ENCODE results near the gene CACUL1.
A peak's percentile ranks its signal among the peaks of the same experiment; 100 is the strongest.

CACUL1 gene

DNA sequence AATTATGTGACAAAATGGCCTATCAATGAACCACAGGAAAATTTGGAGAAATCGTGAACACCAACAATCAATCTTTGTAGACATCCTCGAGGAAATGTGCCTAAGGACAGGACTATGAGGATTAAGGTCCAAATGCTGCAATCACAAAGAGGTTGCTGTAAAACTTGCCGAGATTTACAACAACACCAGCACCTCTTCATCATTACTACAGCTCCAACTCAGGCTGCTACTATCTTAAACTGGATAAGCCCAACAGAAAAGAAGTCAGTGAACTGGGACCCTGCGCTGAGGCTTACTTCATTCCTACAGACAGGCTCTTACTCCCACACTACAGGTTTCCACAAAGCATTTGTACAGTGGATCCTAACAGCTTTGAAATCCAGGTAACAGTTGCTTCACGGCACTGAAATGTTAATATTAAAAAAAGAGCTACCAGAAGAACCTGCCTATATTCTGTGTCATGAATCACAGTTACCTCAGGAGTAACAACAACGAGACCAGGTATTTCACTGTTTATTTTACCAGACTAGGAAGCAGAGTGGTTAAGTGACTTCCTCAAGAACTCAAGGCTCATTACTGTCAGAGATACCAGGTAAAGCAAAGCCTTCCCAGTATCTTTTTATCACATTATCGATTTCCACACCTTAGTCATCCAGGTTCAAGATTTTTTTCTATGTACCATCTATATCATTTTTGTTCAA is 23.9 kb downstream of the CACUL1 start:
- peaks cover 64% of the 10 kb centered on the region for H3K4me1 Mint-ChIP-seq (ENCODE audit: low read depth)
- H3K36me3 Mint-ChIP-seq (ENCODE audit: low read depth), result peaks cover 16% of the 10 kb centered on the region
- no peaks in the 10 kb centered on the region for H3K27me3 Mint-ChIP-seq
- no peaks in the 10 kb centered on the region for H3K9me3 Mint-ChIP-seq
- DNase-seq, result no peak
- H3K4me3 Mint-ChIP-seq, result no peak overlapping the region
- no peak overlapping the region for H3K27ac Mint-ChIP-seq

DNA sequence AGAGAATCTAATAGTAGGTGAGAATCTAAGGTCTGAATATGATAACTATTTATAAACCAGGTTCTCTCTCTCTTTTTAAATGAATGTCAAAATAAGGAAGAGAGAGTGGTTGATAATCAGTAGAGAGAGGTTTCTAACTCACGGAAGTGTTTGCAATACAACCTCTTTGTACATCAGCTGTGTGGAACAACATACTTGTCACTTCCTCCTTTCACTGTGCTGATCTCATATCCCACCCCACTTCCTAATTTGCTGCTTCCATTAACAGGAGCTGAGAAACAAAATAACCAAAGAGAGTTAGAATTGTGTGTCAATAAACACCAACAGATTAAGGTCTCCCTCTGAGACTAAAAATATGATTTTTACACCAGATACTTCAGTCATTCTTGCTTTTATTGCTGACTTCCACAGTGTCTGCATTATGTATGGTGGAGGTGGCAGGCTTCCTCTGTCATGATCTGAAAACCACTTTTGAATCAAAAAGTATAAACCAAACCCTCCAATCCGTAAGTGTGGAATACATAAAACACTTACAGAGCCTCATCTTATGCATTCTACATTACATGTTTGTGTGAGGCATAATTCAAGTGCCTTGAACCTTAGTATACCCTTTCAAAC is 25.0 kb downstream of the CACUL1 start:
- Mint-ChIP-seq H3K27ac (peak overlapping the region; percentile 7), H3K9me3 (no peaks in the 10 kb centered on the region), H3K27me3 (no peaks in the 10 kb centered on the region), H3K4me1 (ENCODE audit: low read depth) (peaks cover 53% of the 10 kb centered on the region), H3K4me3 (no peak overlapping the region), H3K36me3 (ENCODE audit: low read depth) (peaks cover 23% of the 10 kb centered on the region)
- DNase-seq, result no peak

DNA sequence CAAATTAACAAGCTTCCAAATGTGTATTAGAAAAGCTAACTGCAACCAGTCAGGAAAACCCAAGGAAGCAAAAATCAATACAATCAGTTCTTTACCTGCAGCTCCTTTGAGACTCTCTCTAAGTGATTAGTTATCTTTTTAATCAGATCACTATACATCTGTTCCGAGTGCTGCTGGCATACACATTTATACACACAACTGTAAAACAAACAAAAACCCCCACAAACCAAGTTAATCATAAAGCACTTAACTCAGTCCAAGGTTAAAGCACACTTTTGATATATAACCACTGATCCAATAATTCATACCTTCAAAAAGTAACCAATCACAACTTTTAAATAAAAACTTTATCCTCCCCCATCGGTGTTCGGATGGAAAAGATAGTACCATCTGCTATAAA is 25.6 kb downstream of the CACUL1 start:
- H3K36me3 Mint-ChIP-seq (ENCODE audit: low read depth), result peaks cover 27% of the 10 kb centered on the region
- DNase-seq, result no peak
- H3K27me3 Mint-ChIP-seq, result no peaks in the 10 kb centered on the region
- H3K27ac Mint-ChIP-seq, result no peak overlapping the region
- peaks cover 48% of the 10 kb centered on the region for H3K4me1 Mint-ChIP-seq (ENCODE audit: low read depth)
- no peaks in the 10 kb centered on the region for H3K9me3 Mint-ChIP-seq
- no peak overlapping the region for H3K4me3 Mint-ChIP-seq

DNA sequence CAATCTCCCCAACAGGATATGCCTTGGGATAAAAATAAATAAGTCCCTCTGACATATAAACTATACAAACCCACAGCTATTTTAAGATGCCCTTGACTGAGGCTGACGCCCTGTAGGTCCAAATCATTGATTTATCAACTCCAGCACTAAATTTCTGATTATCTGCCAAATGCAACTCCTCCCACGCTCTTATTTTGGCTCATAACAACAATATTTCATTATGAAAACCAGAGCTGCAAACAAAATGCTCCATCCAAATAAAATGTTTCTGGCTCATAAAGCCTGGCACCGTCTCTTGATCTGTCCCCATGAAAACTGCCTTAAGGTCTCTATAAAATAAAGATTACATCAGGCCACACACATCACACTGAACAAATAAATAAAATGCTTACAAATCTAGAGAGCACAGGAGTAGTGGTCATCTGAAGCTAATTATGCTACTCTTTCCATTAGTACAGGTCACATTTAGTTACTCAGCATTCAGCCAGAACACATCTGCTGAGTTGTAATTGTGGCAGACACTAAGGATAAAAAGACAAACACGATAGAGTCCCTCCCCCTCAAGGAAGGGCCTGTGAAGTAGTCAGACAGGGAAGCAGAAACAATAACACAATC is 28.8 kb downstream of the CACUL1 start:
- Mint-ChIP-seq H3K36me3 (ENCODE audit: low read depth) (peaks cover 34% of the 10 kb centered on the region), H3K4me3 (no peak overlapping the region), H3K27me3 (no peaks in the 10 kb centered on the region), H3K4me1 (ENCODE audit: low read depth) (peaks cover 19% of the 10 kb centered on the region), H3K27ac (no peak overlapping the region), H3K9me3 (no peaks in the 10 kb centered on the region)
- DNase-seq, result no peak

DNA sequence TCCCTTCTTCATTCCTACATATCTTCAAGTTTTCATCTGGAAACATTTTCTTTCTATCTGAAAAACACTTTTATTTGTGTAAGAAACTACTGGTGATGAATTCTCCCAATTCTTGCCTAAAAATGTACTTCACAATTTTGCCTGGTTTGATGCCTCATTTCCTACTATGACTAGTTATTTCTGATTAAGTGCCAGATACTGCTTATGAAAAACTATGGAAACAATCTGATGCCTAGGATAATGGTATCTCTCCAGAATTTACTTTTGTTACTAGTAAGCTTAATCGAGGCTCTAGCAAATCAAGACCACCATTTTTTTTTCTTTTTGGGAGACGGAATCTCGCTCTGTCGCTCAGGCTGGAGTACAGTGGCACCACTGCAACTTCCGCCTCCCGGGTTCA is 31.3 kb downstream of the CACUL1 start:
- no peak overlapping the region for H3K4me3 Mint-ChIP-seq
- no peak for DNase-seq
- no peaks in the 10 kb centered on the region for H3K27me3 Mint-ChIP-seq
- no peaks in the 10 kb centered on the region for H3K9me3 Mint-ChIP-seq
- H3K36me3 Mint-ChIP-seq (ENCODE audit: low read depth), result peaks cover 34% of the 10 kb centered on the region
- H3K27ac Mint-ChIP-seq, result no peak overlapping the region
- H3K4me1 Mint-ChIP-seq (ENCODE audit: low read depth), result peaks cover 5% of the 10 kb centered on the region

DNA sequence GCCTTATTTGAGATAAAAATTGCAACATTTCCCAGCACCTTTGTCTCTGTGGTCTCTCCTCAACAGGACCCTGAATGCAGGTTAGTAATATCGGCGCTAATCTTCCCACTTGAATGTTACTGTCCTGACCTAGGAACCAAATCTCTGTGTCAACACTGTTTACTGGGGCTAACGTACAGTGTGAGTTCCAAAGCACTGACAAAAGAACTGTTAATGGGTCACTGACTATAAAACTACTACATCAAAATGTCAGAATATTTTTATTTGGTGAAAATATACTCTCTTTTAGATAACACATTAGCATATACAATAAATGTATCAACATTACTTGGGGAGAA is 33.3 kb downstream of the CACUL1 start:
- H3K36me3 Mint-ChIP-seq (ENCODE audit: low read depth), result peaks cover 31% of the 10 kb centered on the region
- H3K4me1 Mint-ChIP-seq (ENCODE audit: low read depth), result peaks cover 10% of the 10 kb centered on the region
- H3K27ac Mint-ChIP-seq, result no peak overlapping the region
- H3K4me3 Mint-ChIP-seq, result no peak overlapping the region
- H3K9me3 Mint-ChIP-seq, result no peaks in the 10 kb centered on the region
- no peaks in the 10 kb centered on the region for H3K27me3 Mint-ChIP-seq
- DNase-seq, result no peak

DNA sequence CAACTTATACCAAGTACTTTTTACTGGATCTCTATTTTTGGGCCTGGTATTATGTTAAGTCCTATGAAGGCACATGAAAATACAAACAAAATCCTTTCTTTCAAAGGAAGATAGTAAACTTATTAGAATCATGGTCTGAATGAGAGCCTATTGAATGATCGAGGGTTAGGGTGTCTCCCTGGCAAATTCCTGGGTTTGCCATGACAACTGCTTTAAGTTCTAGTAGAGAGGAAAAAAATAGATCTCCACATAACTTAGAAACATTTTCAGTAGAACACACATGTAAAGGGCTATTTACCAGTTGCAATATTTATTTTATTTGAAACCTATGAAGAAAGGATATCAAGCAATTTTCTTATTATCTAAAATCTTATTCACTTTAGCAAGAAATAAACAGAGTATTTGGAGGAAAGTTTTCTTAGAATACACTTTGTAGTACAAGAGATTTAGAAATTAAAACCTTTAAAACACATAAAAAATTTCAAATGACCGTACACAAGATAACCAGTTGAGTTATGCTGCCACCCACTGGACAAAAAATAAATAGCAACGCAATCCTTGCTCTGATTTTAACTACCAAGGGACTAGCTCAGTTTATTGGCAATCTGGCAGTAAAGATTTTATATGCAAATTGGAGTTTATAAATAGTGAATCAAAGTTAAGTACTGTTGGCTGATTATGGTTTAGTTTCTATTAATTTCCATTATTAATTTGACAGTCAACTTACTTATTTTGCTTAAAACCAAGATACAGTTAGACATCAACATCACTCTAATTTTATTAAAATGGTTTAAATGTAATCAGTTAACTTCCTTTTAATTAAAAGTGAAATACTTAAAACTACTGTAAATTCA is 33.9 kb downstream of the CACUL1 start:
- no peak overlapping the region for H3K4me3 Mint-ChIP-seq
- DNase-seq, result no peak
- H3K27me3 Mint-ChIP-seq, result no peaks in the 10 kb centered on the region
- H3K36me3 Mint-ChIP-seq (ENCODE audit: low read depth), result peaks cover 28% of the 10 kb centered on the region
- no peaks in the 10 kb centered on the region for H3K9me3 Mint-ChIP-seq
- H3K27ac Mint-ChIP-seq, result no peak overlapping the region
- H3K4me1 Mint-ChIP-seq (ENCODE audit: low read depth), result peaks cover 10% of the 10 kb centered on the region

DNA sequence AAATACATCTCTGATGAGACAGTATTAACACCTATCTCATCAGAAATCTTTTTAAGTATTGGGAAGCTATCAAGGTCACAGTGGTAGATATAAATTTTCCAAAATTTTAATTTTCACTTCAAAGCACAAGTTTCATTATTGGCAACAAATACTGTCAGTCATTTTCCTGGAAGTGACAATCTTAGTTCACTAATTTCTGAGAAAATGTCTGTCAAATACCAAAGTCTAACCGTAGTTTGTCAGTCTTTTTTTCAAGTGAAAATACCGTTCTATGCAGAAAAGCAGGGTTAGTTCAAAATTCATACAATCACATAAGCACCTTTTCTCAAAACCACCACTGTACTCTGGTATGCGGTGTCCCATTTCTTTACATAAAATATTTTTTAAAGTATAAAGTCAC is 40.4 kb downstream of the CACUL1 start:
- H3K27ac Mint-ChIP-seq, result no peak overlapping the region
- DNase-seq, result no peak
- H3K4me1 Mint-ChIP-seq (ENCODE audit: low read depth), result peaks cover 7% of the 10 kb centered on the region
- H3K4me3 Mint-ChIP-seq, result no peak overlapping the region
- no peaks in the 10 kb centered on the region for H3K9me3 Mint-ChIP-seq
- H3K27me3 Mint-ChIP-seq, result no peaks in the 10 kb centered on the region
- peaks cover 14% of the 10 kb centered on the region for H3K36me3 Mint-ChIP-seq (ENCODE audit: low read depth)

DNA sequence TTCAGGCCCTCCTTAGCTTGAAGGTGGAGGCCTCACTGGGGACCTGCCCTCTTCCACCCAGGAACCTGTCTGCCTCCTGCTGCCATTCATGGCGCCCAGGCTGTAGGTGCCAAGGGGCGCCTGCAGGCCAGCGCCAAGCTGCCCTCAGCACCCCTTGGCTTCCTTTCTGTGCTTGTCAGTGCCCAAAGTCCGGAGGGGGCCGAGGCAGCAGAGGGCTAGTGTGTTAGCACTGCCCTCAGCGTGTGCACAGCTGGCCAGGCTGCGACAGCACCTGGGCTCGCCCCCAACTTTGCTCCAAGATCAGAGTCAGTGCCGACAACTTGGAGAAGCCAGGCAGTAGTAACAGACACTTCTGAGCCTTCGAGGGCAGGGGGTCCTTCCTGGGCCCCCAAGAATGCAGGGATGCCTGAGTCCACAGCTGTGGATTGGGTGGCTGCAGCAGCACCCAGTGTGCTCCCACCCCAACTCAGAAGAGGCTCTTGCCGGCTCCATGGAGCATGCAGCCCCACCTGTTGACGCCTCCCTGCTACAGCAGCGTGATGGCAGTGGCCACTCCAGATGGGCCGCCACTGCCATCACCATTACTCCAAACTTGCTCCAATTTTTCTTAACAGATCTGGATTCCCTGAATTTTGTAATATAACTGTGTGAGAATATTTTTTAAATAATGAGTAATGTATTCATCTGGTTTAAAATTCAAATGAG is 41.7 kb downstream of the CACUL1 start:
- no peak for DNase-seq
- H3K4me1 Mint-ChIP-seq (ENCODE audit: low read depth), result peaks cover 5% of the 10 kb centered on the region
- peaks cover 14% of the 10 kb centered on the region for H3K36me3 Mint-ChIP-seq (ENCODE audit: low read depth)
- no peak overlapping the region for H3K27ac Mint-ChIP-seq
- no peaks in the 10 kb centered on the region for H3K27me3 Mint-ChIP-seq
- no peak overlapping the region for H3K4me3 Mint-ChIP-seq
- no peaks in the 10 kb centered on the region for H3K9me3 Mint-ChIP-seq

DNA sequence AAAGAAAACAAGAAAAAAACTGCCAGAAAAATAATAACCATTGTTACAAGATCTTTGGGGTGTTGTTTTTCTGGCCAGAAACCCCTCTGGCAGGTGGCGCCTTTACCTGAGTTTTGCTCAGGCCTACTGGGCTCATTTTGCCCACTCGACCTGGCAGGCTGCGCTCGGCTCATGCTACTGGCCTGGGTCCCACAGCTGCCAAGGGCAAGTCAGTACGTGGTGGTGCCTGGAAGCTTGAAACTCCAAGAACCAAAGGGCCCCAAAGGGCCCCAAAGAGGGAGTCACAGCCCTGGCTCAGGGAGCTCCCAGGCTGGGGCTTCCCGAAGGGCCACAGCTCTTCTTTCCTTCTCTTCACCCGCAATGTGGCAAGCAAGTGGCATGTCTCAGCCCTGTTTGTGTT is 42.7 kb downstream of the CACUL1 start:
- no peak for DNase-seq
- Mint-ChIP-seq H3K27me3 (no peaks in the 10 kb centered on the region), H3K9me3 (no peaks in the 10 kb centered on the region), H3K4me3 (no peak overlapping the region), H3K4me1 (ENCODE audit: low read depth) (peaks cover 3% of the 10 kb centered on the region), H3K36me3 (ENCODE audit: low read depth) (peaks cover 14% of the 10 kb centered on the region), H3K27ac (no peak overlapping the region)

DNA sequence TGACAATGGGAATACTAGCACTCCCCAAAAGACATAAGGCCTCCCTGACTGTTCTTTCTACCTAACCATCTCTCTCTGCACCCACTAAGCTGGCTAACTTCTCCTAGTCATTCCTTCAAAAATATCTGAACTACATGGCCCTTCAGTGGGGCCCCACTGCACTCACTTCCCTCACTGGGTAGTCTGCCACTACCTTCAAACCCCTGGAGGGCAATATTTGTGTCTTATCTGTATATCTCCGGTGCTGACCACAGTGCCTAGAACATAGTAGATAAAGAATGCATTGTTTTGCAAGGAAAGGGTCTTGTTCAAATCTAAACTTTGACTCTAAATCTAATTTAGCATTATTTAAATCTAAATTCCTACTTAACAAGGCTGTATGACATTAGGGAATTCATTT is 44.3 kb downstream of the CACUL1 start:
- no peak for DNase-seq
- H3K27me3 Mint-ChIP-seq, result no peaks in the 10 kb centered on the region
- H3K4me3 Mint-ChIP-seq, result no peak overlapping the region
- no peaks in the 10 kb centered on the region for H3K9me3 Mint-ChIP-seq
- H3K4me1 Mint-ChIP-seq (ENCODE audit: low read depth), result peaks cover 4% of the 10 kb centered on the region
- H3K27ac Mint-ChIP-seq, result no peak overlapping the region
- H3K36me3 Mint-ChIP-seq (ENCODE audit: low read depth), result peaks cover 26% of the 10 kb centered on the region

DNA sequence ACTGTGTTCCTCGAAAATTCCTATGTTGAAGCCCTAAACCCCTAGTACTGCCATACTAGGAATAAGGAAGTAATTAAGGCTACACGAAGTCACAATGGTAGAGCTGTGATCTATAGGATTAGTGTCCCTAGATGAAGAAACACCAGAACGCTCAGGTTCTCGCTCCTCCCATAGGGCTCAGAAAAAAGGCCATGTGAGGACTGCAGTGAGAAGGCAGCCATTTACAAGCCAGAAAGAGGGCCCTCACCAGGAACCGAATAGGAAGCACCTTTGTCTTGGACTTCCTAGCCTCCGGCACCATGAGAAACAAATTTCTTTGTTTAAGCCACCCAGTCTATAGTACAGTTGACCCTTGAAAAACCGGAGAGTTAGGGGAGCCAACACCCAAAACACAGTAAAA is 46.2 kb downstream of the CACUL1 start:
- Mint-ChIP-seq H3K4me3 (no peak overlapping the region), H3K9me3 (no peaks in the 10 kb centered on the region), H3K27me3 (no peaks in the 10 kb centered on the region), H3K4me1 (ENCODE audit: low read depth) (peaks cover 6% of the 10 kb centered on the region), H3K27ac (no peak overlapping the region), H3K36me3 (ENCODE audit: low read depth) (peaks cover 35% of the 10 kb centered on the region)
- no peak for DNase-seq

DNA sequence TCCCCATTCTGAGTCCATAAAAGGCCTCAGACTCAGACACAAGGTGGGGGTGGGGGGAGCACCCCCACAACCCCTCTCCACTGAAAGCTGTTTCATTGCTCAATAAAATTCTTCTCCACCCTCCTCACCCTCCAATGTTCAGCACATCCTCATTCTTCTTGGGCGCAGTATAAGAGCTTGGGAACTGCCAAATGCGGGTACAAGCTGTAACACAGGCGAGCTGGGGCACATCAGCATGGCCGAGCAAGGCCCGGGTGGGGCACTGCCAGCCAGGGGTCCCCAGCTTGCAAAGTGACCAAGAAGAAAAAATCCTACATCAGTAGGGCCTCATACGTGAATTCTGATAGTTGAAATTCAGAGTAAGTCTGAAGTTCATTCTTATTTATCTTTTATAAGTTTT is 50.1 kb downstream of the CACUL1 start:
- no peak overlapping the region for H3K27ac Mint-ChIP-seq
- H3K4me3 Mint-ChIP-seq, result no peak overlapping the region
- H3K27me3 Mint-ChIP-seq, result no peaks in the 10 kb centered on the region
- no peak for DNase-seq
- H3K36me3 Mint-ChIP-seq (ENCODE audit: low read depth), result peaks cover 59% of the 10 kb centered on the region
- H3K9me3 Mint-ChIP-seq, result no peaks in the 10 kb centered on the region
- peaks cover 28% of the 10 kb centered on the region for H3K4me1 Mint-ChIP-seq (ENCODE audit: low read depth)

DNA sequence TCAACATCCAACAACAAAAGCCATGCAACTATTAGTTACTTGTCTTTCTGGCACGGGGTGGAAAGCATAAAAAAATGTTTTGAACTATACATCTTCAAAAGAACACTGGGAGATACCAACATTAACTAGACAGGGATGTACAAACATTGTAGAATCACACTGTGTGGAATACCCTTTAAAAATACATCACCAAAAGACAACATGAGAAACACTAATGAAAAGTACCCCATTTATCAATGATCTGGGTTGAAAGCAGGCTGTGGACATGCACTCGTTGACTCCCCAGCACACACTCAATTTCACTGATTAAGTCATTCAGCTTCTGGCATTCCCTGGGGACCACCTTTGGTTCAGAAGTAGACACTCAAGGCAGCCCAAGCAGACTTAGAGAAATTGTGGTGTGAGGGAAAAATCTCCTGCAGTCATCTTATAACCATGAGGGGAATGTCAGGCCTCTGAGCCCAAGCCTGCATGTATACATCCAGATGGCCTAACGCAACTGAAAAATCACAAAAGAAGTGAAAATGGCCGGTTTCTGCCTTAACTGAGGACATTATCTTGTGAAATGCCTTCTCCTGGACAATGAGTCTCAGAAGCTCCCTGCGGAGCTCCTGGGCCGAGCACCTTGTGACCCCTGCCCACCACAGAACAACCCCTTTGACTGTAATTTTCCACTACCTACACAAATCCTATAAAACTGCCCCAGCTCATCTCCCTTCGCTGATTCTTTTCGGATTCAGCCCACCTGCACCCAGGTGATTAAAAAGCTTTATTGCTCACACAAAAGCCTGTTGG is 53.0 kb downstream of the CACUL1 start:
- H3K36me3 Mint-ChIP-seq (ENCODE audit: low read depth), result peaks cover 63% of the 10 kb centered on the region
- no peak overlapping the region for H3K27ac Mint-ChIP-seq
- no peak overlapping the region for H3K4me3 Mint-ChIP-seq
- DNase-seq, result no peak
- H3K9me3 Mint-ChIP-seq, result no peaks in the 10 kb centered on the region
- no peaks in the 10 kb centered on the region for H3K27me3 Mint-ChIP-seq
- H3K4me1 Mint-ChIP-seq (ENCODE audit: low read depth), result peaks cover 46% of the 10 kb centered on the region
